ENCODE results near the gene SPAG17. TPM values are rescaled to one million over a fixed set of nuclear protein-coding genes. Genes with fewer than 3 reads are reported as not detected.

SPAG17 gene
- total RNA-seq: 0.14 and 1.2 TPM in 2 replicates

DNA sequence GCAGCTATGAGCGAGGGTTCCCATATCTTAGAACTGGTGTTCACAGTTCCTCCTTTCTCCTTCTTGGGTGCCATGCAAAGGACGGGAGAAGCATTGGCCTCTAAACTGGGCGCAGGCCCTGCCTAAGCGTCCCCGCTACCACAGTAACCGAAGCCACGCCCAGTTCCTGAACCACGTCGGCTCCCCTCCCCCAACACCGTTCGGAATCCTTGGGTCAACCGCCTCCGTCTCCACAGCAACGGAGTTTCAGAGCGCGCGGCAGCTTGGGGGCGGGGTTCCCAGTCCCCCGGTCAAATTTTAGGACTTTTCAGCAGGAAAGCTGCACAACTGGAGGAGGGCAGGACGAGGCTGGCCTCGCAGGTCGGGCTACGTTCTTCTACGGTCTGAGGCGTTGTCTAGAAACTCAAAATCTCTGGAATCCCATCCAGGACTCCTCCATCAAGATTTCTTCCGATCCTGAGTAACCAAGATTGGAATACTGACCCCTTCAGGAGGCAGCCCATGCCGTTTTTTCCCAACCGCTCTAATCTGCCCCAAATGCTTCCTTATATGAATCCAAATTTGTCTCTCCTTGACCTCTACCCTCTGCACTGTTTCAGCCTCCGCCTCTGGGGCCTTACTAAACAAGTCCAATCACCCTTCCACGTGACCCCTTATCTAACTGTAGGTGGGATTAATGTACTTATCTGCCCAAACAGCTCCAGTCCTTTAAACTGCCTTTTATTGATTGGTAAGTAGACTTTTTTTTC, at the start of gene SPAG17:
TSS of gene SPAG17 (minus strand) at position 145 of the 749 bp plus-strand sequence. CDS start at position 74, 71 bp downstream.
- peak within 1 kb of the TSS; percentile 61 for H3K4me3 ChIP-seq (ENCODE audit: low read depth, low read length)
- TF ChIP-seq, protein P1, sequence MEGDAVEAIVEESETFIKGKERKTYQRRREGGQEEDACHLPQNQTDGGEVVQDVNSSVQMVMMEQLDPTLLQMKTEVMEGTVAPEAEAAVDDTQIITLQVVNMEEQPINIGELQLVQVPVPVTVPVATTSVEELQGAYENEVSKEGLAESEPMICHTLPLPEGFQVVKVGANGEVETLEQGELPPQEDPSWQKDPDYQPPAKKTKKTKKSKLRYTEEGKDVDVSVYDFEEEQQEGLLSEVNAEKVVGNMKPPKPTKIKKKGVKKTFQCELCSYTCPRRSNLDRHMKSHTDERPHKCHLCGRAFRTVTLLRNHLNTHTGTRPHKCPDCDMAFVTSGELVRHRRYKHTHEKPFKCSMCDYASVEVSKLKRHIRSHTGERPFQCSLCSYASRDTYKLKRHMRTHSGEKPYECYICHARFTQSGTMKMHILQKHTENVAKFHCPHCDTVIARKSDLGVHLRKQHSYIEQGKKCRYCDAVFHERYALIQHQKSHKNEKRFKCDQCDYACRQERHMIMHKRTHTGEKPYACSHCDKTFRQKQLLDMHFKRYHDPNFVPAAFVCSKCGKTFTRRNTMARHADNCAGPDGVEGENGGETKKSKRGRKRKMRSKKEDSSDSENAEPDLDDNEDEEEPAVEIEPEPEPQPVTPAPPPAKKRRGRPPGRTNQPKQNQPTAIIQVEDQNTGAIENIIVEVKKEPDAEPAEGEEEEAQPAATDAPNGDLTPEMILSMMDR (conservative IDR thresholded peaks at IDR 0.05; ENCODE audit: low read depth, low read length): peak; percentile 60
- peak; percentile 23 for DNase-seq (ENCODE audit: low read depth)

DNA sequence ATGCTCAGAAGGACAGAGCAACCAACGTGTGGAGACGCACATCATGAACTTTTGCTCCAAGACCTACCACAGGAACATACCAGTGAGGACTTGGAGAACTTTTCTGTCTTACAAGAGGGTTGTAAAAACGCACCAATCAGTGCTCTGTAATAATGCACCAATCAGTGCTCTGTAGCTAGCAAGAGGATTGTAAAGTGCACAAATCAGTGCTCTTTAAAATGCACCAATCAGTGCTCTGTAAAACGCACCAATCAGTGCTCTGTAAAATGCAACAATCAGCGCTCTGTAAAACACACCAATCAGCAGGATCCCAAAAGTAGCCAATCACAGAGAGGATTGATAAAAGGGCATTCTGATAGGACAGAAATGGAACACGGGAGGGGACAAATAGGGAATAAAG, 40.4 kb upstream of the SPAG17 start:
- TF ChIP-seq, protein P1 (conservative IDR thresholded peaks at IDR 0.05; ENCODE audit: low read depth, low read length): no peak
- no peak for DNase-seq (ENCODE audit: low read depth)
- H3K4me3 ChIP-seq (ENCODE audit: low read depth, low read length): no peak overlapping the region

DNA sequence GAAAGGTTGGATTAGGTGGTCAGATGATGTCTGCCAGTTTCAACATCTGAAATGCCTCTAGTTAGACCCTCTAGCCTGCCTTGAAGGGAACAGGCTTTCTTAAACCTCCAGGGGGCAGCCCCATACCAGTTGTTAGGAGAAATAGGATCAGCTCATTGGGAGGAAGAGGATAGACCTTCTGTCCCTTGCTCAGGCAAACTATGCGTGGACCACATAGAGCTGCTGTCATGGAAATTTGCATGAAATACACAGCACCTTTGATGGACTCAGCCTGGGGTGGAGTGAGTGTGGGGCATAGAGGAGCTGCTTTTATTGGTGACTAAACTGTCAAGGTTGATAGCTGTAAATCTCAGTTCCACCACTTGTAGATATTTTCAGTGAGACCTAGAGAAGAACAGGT, 38.4 kb upstream of the SPAG17 start:
- H3K4me3 ChIP-seq (ENCODE audit: low read depth, low read length): no peak overlapping the region
- TF ChIP-seq, protein P1 (conservative IDR thresholded peaks at IDR 0.05; ENCODE audit: low read depth, low read length): peak; percentile 69
- no peak for DNase-seq (ENCODE audit: low read depth)

DNA sequence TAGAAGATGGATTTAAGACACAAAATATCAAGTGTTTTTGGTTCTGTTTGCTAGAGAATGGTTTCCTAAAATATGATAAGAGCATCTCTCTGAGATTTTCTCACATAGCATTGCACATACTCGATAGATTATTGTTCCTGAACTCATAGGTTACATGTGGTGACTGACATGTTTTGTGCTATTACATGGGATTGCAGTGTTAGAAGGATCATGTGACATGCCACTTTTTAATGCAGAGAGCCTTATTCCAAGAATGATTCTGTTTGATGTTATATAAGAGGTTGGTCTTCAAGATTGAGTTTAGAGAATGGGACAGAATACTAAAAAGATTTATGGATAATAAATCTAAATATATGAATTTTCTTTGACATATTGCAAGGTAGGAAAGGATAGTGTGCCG, 34.4 kb upstream of the SPAG17 start:
- no peak for DNase-seq (ENCODE audit: low read depth)
- TF ChIP-seq, protein P1 (conservative IDR thresholded peaks at IDR 0.05; ENCODE audit: low read depth, low read length): no peak
- H3K4me3 ChIP-seq (ENCODE audit: low read depth, low read length): no peak overlapping the region

DNA sequence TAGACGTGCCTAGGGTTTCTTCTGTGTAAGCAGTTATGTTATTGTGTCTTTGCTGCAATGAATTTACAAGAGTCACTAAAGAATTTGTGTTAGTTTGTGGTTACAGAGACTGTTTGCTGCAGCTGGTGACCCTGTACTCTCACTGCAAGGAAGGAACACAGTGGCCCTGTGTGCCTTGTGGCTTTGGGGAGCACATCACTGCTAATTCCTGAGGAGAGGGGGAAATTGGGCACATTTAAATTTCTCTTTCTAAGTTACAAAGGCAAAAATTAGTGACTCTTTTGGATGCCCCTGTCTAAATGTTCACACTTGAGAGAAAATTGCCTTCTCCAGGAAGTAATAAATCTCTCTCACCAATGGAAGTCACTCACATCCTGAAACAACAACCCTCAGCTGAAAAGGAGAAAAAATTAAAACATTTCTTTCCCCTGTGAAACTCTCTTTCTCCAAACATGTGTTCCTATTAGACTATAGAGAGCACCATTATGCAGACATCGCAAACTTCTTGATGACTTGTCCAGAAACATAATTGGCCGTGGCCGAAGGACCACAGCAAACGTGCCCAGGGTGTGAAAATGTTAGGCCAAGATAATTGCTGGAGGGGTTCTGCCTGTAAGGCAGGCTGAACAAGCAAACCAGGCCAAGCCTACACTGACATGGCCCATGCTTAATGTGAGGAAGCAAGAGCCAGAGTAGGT, 32.3 kb upstream of the SPAG17 start:
- H3K4me3 ChIP-seq (ENCODE audit: low read depth, low read length): no peak overlapping the region
- TF ChIP-seq, protein P1 (conservative IDR thresholded peaks at IDR 0.05; ENCODE audit: low read depth, low read length): no peak
- DNase-seq (ENCODE audit: low read depth): no peak

DNA sequence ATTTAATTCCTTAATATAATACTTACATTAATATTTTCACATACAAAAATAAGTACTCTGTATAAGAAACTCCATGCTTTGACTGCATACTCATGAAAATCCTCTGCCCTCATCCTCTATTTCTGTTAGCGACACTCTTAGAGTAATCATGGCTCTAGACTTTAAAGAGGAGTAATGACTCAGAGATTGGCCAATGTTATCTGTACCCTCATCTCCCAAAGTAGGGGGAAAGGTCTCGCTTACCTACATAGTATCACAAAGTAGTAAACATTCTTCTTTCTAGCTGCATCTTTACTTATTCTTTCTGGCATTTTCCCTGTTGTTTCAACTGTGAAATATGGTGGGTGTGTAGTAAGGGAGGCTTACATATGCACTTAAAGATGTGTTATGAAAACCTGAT, 29.8 kb upstream of the SPAG17 start:
- TF ChIP-seq, protein P1 (conservative IDR thresholded peaks at IDR 0.05; ENCODE audit: low read depth, low read length): no peak
- DNase-seq (ENCODE audit: low read depth): no peak

More for the DNA sequence above, 29.8 kb upstream of the SPAG17 start:
- no peak overlapping the region for H3K4me3 ChIP-seq (ENCODE audit: low read depth, low read length)

Measured in epithelial cell of proximal tubule (primary cell).